Fibroblast of the aortic adventitia (primary cell): ENCODE data around the gene ZNF521. TPM values are rescaled to one million over a fixed set of nuclear protein-coding genes. Genes with fewer than 3 reads are reported as not detected.

Experiments used
- DNase-seq: peaks from one replicate; pipeline ENCODE4 v3.0.0-alpha.2; 2010; ENCODE audit warnings: low read depth
- H3K4me3 ChIP-seq: 2 replicates; pipeline ENCODE4 v1.5.1; 2011; ENCODE audit warnings: low read depth, mild to moderate bottlenecking, control low read depth, low read length, moderate library complexity
- total RNA-seq: library from RNA; depleted of rRNA; stranded (reverse); fragments of >200 nt; gene quantifications from 2 replicates; pipeline ENCODE4 v1.2.3, GENCODE V29; 2012; ENCODE audit warnings: low replicate concordance
- TF ChIP-seq, protein P1 (sequence below): IDR thresholded peaks from 2 replicates; pipeline ENCODE4 v1.5.1; 2011; ENCODE audit warnings: mild to moderate bottlenecking, low read length, control low read depth, inconsistent platforms; ENCODE audit not compliant: insufficient read depth

The ZNF521 gene
- total RNA-seq, 1 donor: 35.7 TPM

DNA sequence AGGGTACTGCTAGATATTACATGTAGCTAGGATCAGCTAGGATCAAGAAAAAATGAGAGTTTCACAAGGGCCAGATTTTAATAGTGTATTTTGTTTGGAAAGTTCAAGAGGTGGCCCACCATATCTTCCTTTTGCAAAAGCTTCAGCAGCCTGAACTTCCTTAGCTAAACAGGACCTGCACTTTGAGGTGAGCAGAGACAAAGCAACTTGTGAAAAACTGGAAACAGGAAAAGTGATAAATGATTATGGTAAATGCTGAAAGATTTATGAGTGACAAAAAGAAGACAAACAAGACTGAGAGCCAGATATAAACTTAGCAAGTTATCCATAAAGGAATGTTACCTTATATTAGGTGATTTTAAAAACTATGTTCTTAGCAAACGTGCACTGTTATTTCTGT is 123.6 kb downstream of the ZNF521 start:
- no peak overlapping the region for H3K4me3 ChIP-seq
- TF ChIP-seq, protein P1, sequence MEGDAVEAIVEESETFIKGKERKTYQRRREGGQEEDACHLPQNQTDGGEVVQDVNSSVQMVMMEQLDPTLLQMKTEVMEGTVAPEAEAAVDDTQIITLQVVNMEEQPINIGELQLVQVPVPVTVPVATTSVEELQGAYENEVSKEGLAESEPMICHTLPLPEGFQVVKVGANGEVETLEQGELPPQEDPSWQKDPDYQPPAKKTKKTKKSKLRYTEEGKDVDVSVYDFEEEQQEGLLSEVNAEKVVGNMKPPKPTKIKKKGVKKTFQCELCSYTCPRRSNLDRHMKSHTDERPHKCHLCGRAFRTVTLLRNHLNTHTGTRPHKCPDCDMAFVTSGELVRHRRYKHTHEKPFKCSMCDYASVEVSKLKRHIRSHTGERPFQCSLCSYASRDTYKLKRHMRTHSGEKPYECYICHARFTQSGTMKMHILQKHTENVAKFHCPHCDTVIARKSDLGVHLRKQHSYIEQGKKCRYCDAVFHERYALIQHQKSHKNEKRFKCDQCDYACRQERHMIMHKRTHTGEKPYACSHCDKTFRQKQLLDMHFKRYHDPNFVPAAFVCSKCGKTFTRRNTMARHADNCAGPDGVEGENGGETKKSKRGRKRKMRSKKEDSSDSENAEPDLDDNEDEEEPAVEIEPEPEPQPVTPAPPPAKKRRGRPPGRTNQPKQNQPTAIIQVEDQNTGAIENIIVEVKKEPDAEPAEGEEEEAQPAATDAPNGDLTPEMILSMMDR: no peak
- DNase-seq: no peak

DNA sequence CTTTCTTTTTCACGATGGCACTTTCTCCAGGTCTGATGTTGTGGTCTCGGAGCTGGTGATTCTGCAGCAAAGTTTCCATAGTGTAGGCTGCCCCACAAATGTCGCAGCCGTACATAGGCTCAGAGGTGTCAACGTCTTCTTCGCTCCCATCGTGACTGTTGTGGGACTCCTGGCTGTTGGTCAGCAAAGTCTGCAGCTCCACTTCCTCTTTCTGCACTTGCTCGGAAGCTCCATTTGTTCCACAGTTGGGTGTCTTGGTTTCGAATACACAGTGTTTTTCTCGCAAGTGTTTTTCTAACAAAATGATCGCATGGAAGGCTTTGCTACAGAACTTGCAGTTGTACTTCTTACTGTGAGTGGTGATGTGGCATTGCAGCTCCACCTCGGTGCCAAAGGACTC is 126.8 kb downstream of the ZNF521 start:
- DNase-seq: no peak
- TF ChIP-seq, protein P1: no peak
- H3K4me3 ChIP-seq: no peak overlapping the region

DNA sequence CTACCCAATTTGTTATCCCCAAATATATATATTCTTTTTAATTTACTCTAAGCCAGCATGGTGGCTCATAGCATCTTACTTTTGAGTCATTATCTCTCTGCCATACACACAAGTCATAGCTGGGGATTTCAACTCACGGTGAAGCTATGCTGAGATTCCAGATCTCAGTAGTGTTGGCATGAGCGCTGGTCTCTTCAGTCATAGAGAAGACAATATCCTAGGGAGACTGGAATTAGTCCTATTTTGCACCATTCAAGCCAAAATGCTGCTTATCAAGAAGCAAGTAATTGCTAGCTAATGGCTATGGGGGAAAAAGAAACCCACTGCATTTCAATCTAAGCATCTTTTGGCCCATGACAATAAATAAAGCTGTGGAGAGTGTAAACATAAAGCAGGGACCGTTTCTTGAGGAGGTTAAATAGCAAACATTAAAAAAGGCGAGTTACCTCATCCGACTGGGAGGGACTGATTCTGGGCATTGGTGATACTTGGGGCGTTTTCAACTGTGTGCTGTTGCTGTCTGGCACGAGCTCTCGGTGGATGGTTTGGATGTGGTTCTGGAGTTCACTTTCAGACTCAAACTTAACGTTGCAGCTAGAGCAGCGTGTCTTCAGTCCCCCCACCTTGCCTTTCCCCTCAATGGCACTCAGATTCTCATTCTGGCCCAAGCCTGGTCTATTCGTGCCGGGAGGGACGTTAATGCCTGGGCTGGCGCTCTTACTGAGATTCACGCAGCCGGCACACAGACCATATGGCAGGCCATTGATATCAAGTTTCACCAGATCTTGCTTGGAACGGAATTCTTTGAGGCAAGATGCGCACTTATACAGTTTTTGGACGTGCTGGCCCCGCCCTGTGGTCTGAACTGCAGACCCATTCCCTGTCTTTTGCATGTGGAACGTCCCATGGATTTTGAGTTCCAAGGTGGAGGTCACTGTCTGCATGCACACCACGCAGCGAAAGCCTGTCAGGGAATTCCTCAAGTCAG is 127.8 kb downstream of the ZNF521 start:
- peak; percentile 67 for DNase-seq
- H3K4me3 ChIP-seq: no peak overlapping the region
- TF ChIP-seq, protein P1: no peak

DNA sequence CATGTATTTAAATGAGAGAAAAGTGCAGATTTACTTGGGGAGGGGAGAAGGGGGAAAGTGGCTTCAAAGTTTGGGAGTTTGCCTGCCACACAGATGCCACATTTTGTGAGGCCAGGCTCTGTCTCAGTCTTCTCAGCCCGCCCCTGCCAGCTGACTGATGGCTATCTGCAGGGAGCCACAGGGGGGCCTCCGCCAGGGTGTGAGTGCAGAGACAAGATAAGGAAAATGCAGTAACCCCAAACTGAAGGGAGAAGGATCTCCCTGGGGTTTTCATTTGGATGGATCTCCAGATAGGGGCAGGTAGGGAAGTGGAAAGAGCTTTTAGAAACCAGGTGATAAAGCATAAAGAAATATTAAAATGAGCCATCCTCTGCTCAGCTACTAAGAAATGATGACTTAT is 128.8 kb downstream of the ZNF521 start:
- no peak overlapping the region for H3K4me3 ChIP-seq
- DNase-seq: no peak
- TF ChIP-seq, protein P1: no peak

DNA sequence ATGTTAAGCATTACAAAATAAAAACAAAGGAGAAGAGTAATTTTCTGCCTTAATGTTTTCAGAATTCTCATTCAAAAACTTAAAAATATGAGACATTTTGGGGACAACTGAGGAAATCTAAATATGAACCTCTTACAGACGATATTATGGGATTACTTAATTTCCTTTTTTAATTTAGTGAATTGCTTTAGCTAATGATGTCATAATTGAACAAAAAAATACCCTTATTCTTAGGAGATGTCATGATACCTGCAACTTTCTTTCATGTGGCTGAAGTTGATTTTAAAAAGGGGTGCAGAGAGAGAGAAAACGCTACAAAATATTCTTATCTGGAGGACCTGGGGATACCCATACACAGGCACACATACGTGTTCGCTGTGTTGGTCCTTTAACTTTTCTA is 129.3 kb downstream of the ZNF521 start:
- TF ChIP-seq, protein P1: no peak
- no peak for DNase-seq
- H3K4me3 ChIP-seq: no peak overlapping the region

DNA sequence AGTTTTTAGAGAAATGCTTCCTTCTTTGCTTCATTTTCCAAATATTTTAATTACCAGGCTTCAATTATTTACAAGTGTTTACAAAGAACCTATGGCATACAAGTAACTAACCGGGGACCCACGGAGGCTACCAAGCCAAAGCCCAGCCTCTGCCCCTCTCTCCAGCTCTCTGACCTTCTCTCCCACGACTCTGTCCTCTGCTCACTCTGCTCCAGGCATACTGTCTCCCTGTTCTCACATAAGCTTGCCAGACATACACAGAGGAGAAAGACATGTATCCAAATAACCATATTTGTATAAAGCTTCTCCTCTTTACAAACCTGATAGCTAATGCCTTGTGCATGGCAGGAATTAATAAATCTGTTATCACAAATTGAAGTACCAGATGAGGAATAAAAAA is 141.3 kb downstream of the ZNF521 start:
- no peak overlapping the region for H3K4me3 ChIP-seq
- no peak for DNase-seq
- TF ChIP-seq, protein P1: no peak
